ENCODE measurements around the gene TMEM178B. TPM values are rescaled to one million over a fixed set of nuclear protein-coding genes. Genes with fewer than 3 reads are reported as not detected.

Gene TMEM178B
- total and polyA plus RNA-seq, 2 of the 13 experiments (the other 11 are each of a cell fraction or from before 2014, with no cell fraction given) = 0.01 to 0.02 TPM

DNA sequence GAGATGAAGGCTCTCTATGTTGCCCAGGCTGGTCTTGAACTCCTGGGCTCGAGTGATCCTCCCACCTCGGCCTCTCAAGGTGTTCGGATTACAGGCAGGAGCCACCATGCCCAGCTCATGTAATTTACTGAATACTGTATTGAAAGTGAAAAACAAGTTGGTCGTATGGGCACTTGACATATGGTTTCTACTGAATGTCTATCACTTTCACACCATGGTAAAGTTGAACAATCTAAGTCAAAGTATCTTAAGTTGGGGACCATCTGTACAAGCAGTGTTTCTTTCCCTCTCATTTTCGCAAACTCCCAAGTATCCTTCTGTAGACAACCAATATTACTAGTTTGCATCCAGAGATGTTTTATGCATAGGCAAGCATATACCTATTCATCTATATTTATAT is 116.6 kb downstream of the TMEM178B start (continued):
- TF ChIP-seq ZNF280D (CRISPR knock-in tag; IDR thresholded peaks at IDR 0.05) (no peak), ZSCAN12 (CRISPR knock-in tag; IDR thresholded peaks at IDR 0.05) (no peak), RFX5 (IDR thresholded peaks at IDR 0.05; ENCODE audit: low read depth, low read length) (no peak), KAT7 (CRISPR knock-in tag; IDR thresholded peaks at IDR 0.05; ENCODE audit: borderline replicate concordance) (no peak), ZFP1 (CRISPR knock-in tag; IDR thresholded peaks at IDR 0.05) (no peak), SAFB2 (CRISPR knock-in tag; IDR thresholded peaks at IDR 0.05; ENCODE audit: borderline replicate concordance, low read depth) (no peak), KDM3A (CRISPR knock-in tag; IDR thresholded peaks at IDR 0.05; ENCODE audit: low read depth) (no peak), GMEB2 (CRISPR knock-in tag; IDR thresholded peaks at IDR 0.05; ENCODE audit: low read depth) (no peak)

DNA sequence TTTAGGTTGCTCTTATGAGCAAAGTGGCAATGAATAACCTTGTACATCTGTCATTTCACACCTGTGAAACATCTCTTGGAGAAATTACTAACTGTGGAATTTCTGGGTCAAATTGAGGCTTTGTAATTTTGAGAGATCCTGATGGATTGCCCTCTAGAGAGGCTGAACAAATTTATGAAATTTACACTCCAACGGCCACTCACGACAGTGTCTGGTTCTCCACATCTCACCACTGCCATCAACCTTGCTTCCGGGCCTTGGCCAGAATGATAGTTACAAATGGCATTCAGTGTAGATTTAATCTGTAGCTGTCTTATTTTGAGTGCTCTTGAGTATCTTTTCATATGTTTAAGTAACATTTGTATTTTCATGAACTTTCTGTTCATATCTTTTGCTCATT is 117.4 kb downstream of the TMEM178B start:
- intact Hi-C loops (cut with micrococcal nuclease; ENCODE audit: unreplicated experiment) = no loop called here
- 83% methylated on average over 3 of the region's 3 CpGs for WGBS (ENCODE audit: low lambda C conversion rate)
- TF ChIP-seq ZSCAN29 (CRISPR knock-in tag; conservative IDR thresholded peaks at IDR 0.05) (no peak), ZBTB34 (CRISPR knock-in tag; IDR thresholded peaks at IDR 0.05) (no peak), BHLHE40 (IDR thresholded peaks at IDR 0.05; ENCODE audit: low read length) (no peak), GFI1 (CRISPR knock-in tag; IDR thresholded peaks at IDR 0.05; ENCODE audit: borderline replicate concordance) (no peak), HDAC1 (CRISPR knock-in tag; IDR thresholded peaks at IDR 0.05) (no peak), NFE2L2 (IDR thresholded peaks at IDR 0.05; ENCODE audit: low read length) (no peak), ZNF569 (CRISPR knock-in tag; IDR thresholded peaks at IDR 0.05; ENCODE audit: borderline replicate concordance) (no peak), ONECUT2 (CRISPR knock-in tag; IDR thresholded peaks at IDR 0.05) (no peak), ZNF749 (CRISPR knock-in tag; IDR thresholded peaks at IDR 0.05; ENCODE audit: borderline replicate concordance) (no peak)
- TF ChIP-seq, protein P1, sequence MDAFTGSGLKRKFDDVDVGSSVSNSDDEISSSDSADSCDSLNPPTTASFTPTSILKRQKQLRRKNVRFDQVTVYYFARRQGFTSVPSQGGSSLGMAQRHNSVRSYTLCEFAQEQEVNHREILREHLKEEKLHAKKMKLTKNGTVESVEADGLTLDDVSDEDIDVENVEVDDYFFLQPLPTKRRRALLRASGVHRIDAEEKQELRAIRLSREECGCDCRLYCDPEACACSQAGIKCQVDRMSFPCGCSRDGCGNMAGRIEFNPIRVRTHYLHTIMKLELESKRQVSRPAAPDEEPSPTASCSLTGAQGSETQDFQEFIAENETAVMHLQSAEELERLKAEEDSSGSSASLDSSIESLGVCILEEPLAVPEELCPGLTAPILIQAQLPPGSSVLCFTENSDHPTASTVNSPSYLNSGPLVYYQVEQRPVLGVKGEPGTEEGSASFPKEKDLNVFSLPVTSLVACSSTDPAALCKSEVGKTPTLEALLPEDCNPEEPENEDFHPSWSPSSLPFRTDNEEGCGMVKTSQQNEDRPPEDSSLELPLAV (CRISPR knock-in tag; conservative IDR thresholded peaks at IDR 0.05; ENCODE audit: low read depth) = no peak

More for the DNA sequence above, 117.4 kb downstream of the TMEM178B start:
- ChIA-PET CTCF (ENCODE audit: low intra/inter-chr PET ratio, low total read pairs) (no interaction called here), POLR2A (no interaction called here)
- H3K4me1 ChIP-seq (ENCODE audit: insufficient read depth, low read length) = no peaks in the 10 kb centered on the region
- ATAC-seq = no peak
- in situ Hi-C loops (cut with HindIII; ENCODE audit: extremely low pct_ligation_motif_present, low pct_unique_long_range_greater_than_20kb) = no loop called here
- BruUV-seq (replicated peaks) = no TSS peak
- H3K36me3 ChIP-seq (replicated peaks in 1 of 2; ENCODE audit: control insufficient read depth in 1 of 2, insufficient read depth in 2 of 2, low read length in 2 of 2) = no peaks in the 10 kb centered on the region
- H4K20me1 ChIP-seq (ENCODE audit: insufficient read depth, low read length) = no peaks in the 10 kb centered on the region
- no peaks in the 10 kb centered on the region for H3K27me3 ChIP-seq (ENCODE audit: control insufficient read depth in 1 of 2, insufficient read depth in 2 of 2, low read length in 2 of 2)
- FAIRE-seq = no peak
- no peak overlapping the region for H3K27ac ChIP-seq (ENCODE audit: extremely low read length, insufficient read depth, low read length)
- H3K79me2 ChIP-seq (ENCODE audit: insufficient read depth, low read length) = no peaks in the 10 kb centered on the region
- H3K4me3 ChIP-seq (replicated peaks in 1 of 3; ENCODE audit: insufficient read depth in 1 of 3, low read depth in 2 of 3, low read length in 3 of 3) = no peak overlapping the region
- no peak overlapping the region for H3K4me2 ChIP-seq (ENCODE audit: low read depth, low read length)
- H3K9me3 ChIP-seq (ENCODE audit: low read length) = no peaks in the 10 kb centered on the region
- H3K9ac ChIP-seq (ENCODE audit: insufficient read depth, low read depth, low read length) = no peak overlapping the region
- DNase-seq (ENCODE audit: low spot score) = no peak
- no peak overlapping the region for H2AFZ ChIP-seq (ENCODE audit: low read length)

All from HepG2 (cell line).